Gastrocnemius medialis (tissue), 4 donors: ENCODE measurements around the gene KCNMB4. TPM values are rescaled to one million over a fixed set of nuclear protein-coding genes. Genes with fewer than 3 reads are reported as not detected.
"Not testable (repeated sequence)": the region's sequence is repeated elsewhere in the genome, so short reads cannot be mapped to it uniquely, and the experiment has no call there.

Experiments used
- ATAC-seq, 2 donors: fragments of 150-250 bp; one replicate each; pipeline ENCODE4 v1.9.1; 2016
- DNase-seq, 2 donors: peaks; one replicate each; pipeline ENCODE4 v3.0.0-alpha.2; 2019
- H3K27ac ChIP-seq, 4 donors: fragments of 200-600 bp; sonication (generic); 1 replicate in 1 of 4; 2 replicates in 3 of 4; pipeline ENCODE4 v1.5.1; 2016 to 2018; ENCODE audit warnings: mild to moderate bottlenecking in 2 of 4, moderate library complexity in 1 of 4
- H3K27me3 ChIP-seq, 3 donors: fragments of 200-600 bp; sonication (generic) in 2 of 3; 1 replicate in 1 of 3; 2 replicates in 2 of 3; pipeline versions ENCODE4 v1.5.1 to v1.6.0; 2016 to 2019; ENCODE audit warnings: mild to moderate bottlenecking in 1 of 3, moderate library complexity in 1 of 3
- H3K36me3 ChIP-seq, 2 donors: fragments of 200-600 bp; sonication (generic) in 1 of 2; one replicate each; pipeline ENCODE4 v1.5.1; 2017 to 2018
- H3K4me1 ChIP-seq, 2 donors: fragments of 200-600 bp; sonication (generic) in 1 of 2; one replicate each; pipeline ENCODE4 v1.5.1; 2016 to 2017; ENCODE audit warnings: mild to moderate bottlenecking in 2 of 2
- H3K4me3 ChIP-seq, 4 donors: fragments of 200-600 bp; sonication (generic) in 3 of 4; 1 replicate in 1 of 4; 2 replicates in 3 of 4; pipeline ENCODE4 v1.5.1; 2016 to 2019; ENCODE audit warnings: mild to moderate bottlenecking in 2 of 4
- H3K9me3 ChIP-seq, 3 donors: fragments of 200-600 bp; sonication (generic) in 2 of 3; 1 replicate in 1 of 3; 2 replicates in 2 of 3; pipeline ENCODE4 v1.5.1; 2016 to 2019
- POLR2A ChIP-seq, 2 donors: fragments of 450-650 bp; IDR thresholded peaks; one replicate each; pipeline ENCODE4 v1.6.1; 2017; ENCODE audit warnings: antibody characterized with exemption in 2 of 2, mild to moderate bottlenecking in 2 of 2, moderate library complexity in 2 of 2
- in situ Hi-C, 4 donors: fragments of 200-750 bp; cut with MboI; loops; one replicate each; pipeline versions ENCODE4 v1.15.0 to v1.8.0; 2017; ENCODE audit warnings: low sequenced_read_pairs in 4 of 4
- intact Hi-C: fragments of 100-400 bp; cut with DNase I; formaldehyde crosslinking; loops from one replicate; pipeline ENCODE4 v1.15.1; 2023; ENCODE audit warnings: low total_unique reads
- total RNA-seq, 4 donors: library from RNA; depleted of rRNA; stranded (reverse); fragments of >200 nt; gene quantifications; one replicate each; pipeline versions ENCODE4 v1.1.0 to v1.2.3, GENCODE V29; 2016
- TF ChIP-seq, protein P1 (sequence below), 5 experiments: fragments of 450-650 bp in 3 of 5; fragments of 200-600 bp in 2 of 5; sonication (generic) in 2 of 5; IDR thresholded peaks in 4 of 5; conservative IDR thresholded peaks in 1 of 5; 1 replicate in 4 of 5; 2 replicates in 1 of 5; pipeline ENCODE4 v1.5.1; 2016 to 2019; ENCODE audit warnings: antibody characterized with exemption in 5 of 5, mild to moderate bottlenecking in 3 of 5, moderate library complexity in 3 of 5

The KCNMB4 gene
- total RNA-seq, 4 donors from 2014 or later = 0.71 to 1.4 (median 1.3) TPM

DNA sequence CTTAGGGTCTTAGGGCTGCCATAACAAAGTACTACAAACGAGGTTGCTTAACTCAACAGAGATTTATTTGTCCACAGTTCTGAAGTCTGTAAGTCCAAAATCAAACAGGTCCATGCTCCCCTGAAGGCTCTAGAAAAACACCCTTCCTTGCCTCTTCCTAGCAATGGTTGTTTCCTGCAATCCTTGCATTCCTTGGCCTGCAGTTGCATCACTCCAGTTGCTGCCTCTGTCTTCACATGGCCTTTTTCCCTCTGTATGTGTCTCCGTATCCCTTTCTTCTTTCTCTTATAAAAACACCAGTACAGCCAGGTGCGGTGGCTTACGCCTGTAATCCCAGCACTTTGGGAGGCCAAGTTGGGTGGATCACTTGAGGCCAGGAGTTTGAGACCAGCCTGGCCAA is 17.4 kb downstream of the KCNMB4 start:
- Histone ChIP-seq H3K27me3 (no peaks in the 10 kb centered on the region), H3K27ac (no peak overlapping the region), H3K36me3 (no peaks in the 10 kb centered on the region), H3K4me3 (no peak overlapping the region), H3K4me1 (no peaks in the 10 kb centered on the region), H3K9me3 (no peaks in the 10 kb centered on the region)
- in situ Hi-C loops (no loop called here), intact Hi-C loops (no loop called here)
- ATAC-seq = no peak
- TF ChIP-seq, protein P1, sequence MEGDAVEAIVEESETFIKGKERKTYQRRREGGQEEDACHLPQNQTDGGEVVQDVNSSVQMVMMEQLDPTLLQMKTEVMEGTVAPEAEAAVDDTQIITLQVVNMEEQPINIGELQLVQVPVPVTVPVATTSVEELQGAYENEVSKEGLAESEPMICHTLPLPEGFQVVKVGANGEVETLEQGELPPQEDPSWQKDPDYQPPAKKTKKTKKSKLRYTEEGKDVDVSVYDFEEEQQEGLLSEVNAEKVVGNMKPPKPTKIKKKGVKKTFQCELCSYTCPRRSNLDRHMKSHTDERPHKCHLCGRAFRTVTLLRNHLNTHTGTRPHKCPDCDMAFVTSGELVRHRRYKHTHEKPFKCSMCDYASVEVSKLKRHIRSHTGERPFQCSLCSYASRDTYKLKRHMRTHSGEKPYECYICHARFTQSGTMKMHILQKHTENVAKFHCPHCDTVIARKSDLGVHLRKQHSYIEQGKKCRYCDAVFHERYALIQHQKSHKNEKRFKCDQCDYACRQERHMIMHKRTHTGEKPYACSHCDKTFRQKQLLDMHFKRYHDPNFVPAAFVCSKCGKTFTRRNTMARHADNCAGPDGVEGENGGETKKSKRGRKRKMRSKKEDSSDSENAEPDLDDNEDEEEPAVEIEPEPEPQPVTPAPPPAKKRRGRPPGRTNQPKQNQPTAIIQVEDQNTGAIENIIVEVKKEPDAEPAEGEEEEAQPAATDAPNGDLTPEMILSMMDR (IDR thresholded peaks at IDR 0.05 in 4 of 5, conservative IDR thresholded peaks at IDR 0.05 in 1 of 5) = no peak
- TF ChIP-seq POLR2A (IDR thresholded peaks at IDR 0.05) = no peak
- no peak for DNase-seq

DNA sequence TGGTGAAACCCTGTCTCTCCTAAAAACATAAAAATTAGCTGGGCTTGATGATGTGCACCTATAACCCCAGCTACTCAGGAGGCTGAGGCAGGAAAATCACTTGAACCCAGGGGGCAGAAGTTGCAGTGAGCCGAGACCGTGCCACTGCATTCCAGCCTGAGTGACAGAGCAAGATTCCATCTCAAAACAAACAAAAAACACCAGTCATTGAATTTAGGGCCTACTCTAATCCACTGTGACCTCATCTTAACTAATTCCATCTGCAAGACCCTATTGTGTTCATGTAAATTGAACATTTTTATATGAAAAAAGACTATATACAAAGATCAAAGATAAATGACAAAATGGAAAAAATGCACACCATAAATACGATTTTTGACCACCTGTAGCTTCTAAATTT is 17.8 kb downstream of the KCNMB4 start:
- Histone ChIP-seq H3K36me3 (no peaks in the 10 kb centered on the region), H3K27me3 (no peaks in the 10 kb centered on the region), H3K4me1 (no peaks in the 10 kb centered on the region), H3K4me3 (no peak overlapping the region), H3K9me3 (no peaks in the 10 kb centered on the region), H3K27ac (no peak overlapping the region)
- in situ Hi-C loops (no loop called here), intact Hi-C loops (no loop called here)
- no peak for ATAC-seq
- TF ChIP-seq POLR2A (IDR thresholded peaks at IDR 0.05) = no peak
- TF ChIP-seq, protein P1 (IDR thresholded peaks at IDR 0.05 in 4 of 5, conservative IDR thresholded peaks at IDR 0.05 in 1 of 5) = no peak
- no peak for DNase-seq

DNA sequence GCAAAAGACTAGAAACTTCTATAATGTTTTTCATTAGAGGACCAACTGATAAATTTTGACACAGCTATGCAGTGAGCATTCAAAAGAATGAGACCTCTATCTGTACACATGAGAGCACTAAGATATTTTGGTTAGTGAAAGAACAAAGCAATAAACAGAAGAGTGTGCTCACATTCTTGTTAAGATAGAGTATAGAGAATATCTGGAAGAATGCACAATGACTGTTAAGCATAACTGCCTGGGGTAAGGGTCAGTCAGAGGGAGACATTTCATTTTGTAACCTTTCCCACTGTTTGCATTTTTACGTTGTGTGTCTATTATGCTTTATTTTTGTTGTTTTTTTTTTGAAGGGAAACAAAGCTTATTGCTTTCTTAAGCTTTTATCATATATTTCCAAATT is 20.7 kb downstream of the KCNMB4 start:
- DNase-seq (no peak), ATAC-seq (no peak)
- H3K36me3 ChIP-seq = no peaks in the 10 kb centered on the region
- H3K27me3 ChIP-seq = no peaks in the 10 kb centered on the region
- no peak overlapping the region for H3K27ac ChIP-seq
- H3K9me3 ChIP-seq = no peaks in the 10 kb centered on the region
- H3K4me3 ChIP-seq = no peak overlapping the region
- intact Hi-C loops (no loop called here), in situ Hi-C loops (no loop called here)
- no peak for TF ChIP-seq POLR2A (IDR thresholded peaks at IDR 0.05)
- TF ChIP-seq, protein P1 (IDR thresholded peaks at IDR 0.05 in 4 of 5, conservative IDR thresholded peaks at IDR 0.05 in 1 of 5) = no peak
- no peaks in the 10 kb centered on the region for H3K4me1 ChIP-seq

DNA sequence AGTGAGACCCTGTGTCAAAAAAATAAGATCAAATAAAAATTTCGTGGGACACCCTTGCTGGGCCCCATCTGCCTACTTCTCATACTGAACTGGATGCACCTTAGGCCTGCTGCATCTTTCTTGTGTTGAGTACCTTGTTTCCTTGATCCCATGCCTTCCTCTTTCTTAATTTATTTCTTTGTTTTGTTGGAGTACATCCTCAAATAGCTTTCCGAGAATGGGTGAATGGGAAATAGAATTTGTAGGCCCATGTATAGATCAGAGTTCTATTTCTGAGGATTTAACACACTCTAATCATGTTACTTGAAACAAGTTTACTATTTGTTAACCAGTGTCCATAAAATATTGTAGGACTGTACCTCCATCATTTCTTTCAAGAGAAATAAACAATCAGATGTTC is 23.6 kb downstream of the KCNMB4 start:
- no peaks in the 10 kb centered on the region for H3K4me1 ChIP-seq
- H3K9me3 ChIP-seq = no peaks in the 10 kb centered on the region
- intact Hi-C loops = no loop called here
- H3K4me3 ChIP-seq = no peak overlapping the region
- DNase-seq (no peak), ATAC-seq (no peak)
- in situ Hi-C loops = no loop called here
- H3K27me3 ChIP-seq = no peaks in the 10 kb centered on the region
- no peak overlapping the region for H3K27ac ChIP-seq
- TF ChIP-seq, protein P1 (IDR thresholded peaks at IDR 0.05 in 4 of 5, conservative IDR thresholded peaks at IDR 0.05 in 1 of 5) = no peak
- no peak for TF ChIP-seq POLR2A (IDR thresholded peaks at IDR 0.05)
- H3K36me3 ChIP-seq = no peaks in the 10 kb centered on the region

DNA sequence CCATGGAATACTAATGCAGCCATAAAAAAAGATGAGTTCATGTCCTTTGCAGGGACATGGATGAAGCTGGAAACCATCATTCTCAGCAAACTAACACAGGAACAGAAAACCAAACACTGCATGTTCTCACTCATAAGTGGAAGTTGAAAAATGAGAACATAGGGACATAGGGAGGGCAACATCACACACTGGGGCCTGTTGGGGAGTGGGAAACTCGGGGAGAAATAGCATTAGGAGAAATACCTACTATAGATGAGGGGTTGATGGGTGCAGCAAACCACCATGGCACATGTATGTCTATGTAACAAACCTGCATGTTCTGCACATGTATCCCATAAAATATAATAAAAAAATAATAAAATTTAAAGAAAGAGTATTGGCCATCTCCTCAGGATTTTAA is 26.5 kb downstream of the KCNMB4 start:
- H3K4me1 ChIP-seq, intact Hi-C loops, H3K36me3 ChIP-seq, DNase-seq, H3K9me3 ChIP-seq, ATAC-seq, in situ Hi-C loops, H3K4me3 ChIP-seq, H3K27ac ChIP-seq, H3K27me3 ChIP-seq: not testable (repeated sequence)
